Putamen (tissue), 1 donor: Measurements from ENCODE around the gene ERFL.
"Not testable (repeated sequence)": the region's sequence is repeated elsewhere in the genome, so short reads cannot be mapped to it uniquely, and the experiment has no call there.

Experiments
- DNase-seq: peaks from one replicate; pipeline ENCODE4 v3.0.0-alpha.2; 2016; ENCODE audit warnings: low spot score

ERFL gene

DNA sequence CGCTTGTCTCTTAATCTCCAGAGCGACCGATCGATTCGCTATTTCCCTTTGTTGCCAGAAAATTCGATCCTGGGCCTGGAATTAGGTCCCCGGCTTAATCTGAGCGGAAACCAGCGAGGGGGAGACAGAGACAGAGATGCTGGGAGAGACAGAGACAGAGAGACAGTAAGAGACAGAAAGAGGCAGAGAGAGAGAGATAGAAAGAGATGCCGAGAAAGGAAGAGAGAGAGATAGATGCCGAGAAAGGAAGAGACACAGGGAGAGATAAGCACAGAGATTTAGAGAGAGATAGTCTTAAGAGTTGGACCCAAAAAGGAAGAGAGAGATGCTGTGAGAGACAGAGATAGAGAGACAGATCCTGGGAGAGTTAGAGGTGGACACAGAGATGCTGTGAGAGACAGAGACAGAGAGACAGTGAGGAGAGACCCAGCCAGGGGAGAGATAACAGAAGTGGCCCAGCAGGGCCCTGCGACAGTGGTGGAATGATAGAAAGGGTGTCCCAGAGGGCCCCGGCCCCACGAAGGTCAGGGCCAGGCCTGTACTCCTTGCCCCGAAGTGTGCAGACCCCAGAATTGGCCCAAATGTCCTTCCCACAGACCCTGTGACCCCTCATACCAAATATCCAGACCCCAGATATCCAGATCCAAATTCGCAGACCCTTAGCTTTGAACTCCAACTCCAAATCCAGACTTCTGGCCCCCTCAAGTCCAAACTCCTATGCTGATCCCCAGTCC lies 1.3 kb downstream of the ERFL start:
- no peak for DNase-seq

DNA sequence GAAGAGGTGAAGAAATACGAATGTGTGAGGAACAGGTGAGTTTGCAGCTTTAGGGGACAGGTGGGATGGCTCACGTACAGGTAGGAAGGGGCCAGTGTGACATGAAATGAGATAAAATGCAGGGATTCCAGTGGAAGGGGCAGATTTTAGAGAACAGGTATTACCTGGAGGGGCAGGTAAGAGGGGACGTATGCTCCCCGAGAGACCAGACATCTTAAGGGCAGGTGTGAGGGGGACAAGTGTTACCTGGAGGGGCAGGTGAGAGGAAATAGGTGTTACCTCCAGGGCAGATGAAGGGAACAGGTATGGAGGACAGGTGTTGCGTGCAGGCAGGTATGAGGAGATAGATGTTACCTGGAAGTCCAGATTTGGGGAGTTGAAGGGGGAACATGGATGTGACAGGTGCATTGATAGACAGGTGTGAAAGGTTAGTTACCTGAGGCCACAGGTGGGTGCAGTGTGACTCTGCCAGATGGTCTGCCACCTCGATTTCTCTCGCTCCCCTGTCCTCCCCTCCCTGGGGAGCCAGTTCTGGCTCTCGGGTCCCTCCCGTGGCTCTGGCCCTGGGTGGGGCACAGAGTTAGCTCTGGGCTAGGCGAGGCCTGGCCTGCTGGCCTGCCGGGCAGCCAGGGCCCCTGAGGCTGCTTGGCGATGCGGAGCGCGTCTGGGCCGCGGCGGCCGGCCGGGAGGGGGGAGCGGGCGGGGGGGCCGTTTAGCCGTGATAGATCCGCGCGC lies 2.1 kb downstream of the ERFL start:
- DNase-seq: no peak

DNA sequence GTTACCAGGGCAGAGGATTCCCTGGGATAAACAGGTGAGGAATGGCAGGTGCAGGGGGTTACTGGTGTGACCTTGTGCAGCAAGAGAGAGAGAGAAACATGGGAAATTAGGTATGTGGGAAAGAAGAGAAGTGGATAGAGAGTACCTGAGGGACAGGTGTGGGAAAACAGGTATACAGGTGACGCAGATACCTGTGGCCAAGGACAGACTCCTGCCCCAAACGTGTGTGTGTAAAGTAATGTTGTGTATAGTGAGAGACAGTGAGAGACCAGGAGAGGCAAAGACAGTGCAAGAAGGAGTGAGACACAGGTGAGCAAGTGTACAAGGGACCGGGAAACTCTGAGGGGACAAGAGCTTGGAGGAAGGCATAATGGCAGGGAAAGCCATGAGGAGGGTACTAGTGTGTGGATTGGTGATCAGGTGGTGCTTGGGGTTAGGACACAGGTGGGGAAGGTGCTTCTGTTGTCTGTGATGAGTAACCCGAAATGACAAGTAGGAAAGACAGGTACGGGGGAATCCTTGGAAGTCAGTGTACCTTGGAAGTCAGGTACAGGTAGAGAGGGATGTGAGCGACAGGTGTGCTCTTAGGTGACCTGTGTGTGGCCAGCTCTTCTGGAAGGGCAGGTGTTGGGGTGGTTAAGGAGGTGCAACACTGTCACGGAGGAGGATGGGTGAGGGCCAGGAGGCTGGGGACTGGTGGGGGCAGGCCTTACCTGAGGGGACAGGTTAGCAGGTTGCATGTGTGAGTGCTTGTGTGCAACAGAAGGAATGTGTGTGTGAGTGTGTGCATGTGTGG lies 2.8 kb downstream of the ERFL start:
- no peak for DNase-seq

DNA sequence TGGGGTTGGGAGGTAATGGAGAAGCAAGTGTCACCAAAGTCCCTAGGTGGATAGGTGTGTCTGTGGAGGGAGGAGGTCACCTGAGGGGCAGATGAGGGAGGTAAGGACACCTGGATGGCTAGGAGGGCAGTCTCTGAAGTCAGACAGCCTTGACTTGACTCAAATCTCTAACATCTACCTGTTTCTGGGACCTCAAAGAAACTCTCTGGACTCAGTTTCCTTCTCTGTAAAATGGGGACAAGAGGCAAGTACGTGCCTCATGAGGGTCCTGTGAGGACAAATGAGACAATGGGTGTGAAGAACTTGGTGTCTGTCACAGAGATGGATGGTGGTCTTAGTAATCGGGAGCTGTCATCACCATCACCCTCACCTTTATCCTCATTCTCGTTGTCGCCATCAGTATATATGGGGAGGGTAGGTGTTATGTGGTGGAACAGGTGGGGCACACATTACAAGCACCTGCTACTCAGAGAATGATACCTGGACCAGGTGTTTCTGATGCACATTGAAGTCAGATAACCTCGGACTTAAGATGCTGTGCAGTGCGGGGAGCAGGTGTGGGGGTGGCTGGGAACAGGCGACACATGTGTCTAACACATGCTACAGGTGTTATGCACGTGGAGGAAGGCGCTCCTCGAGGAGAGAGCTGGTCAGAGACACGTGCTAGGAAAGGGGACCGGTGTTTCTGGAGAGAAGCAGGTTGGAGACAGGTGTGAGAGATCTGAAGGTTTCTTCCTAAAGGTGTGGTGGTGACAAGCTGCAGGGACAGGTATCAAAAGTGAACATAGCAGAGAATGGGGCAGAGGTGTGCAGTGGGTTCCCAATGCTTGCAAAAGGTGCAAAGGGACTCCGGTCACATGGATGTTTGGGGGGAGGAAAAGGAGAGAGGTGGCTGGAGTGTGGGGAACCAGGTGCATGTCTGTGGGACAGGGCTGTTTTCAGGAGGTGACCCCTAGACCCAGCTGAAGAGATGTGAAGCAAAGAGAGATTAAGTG lies 3.8 kb downstream of the ERFL start:
- no peak for DNase-seq

DNA sequence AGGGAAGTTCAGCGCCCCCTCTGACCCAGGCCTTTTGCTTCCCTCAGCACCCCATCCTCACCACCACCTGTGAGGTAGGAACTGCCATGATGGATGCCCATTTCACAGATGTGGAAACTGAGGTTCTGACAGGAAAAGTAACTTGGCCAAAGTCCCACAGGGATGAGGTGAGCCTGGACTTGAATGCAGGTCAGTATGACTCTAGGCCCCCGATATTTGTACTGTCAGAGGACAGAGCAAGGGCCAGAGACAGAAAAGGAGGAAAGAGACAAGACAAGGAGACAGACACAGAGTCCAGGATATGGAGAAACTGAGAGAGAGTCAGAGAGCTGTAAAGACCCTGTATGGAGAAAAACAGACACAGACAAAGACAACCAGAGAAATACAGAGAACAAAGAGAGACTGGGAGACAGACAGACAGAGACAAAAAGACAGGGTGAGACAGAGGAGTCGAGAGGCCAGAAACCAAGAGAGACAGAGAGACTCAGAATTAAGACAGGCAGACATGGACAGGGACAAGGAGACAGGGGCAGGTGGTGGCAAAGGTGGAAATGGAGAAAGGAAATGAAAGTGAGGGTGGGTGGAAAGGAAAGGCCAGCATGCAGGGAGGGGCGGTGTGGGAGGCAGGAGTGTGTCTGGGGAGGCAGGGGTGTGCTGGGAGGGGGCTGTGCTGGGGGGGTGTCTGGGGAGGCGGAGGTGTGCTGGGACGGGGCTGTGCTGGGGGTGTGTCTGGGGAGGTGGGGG lies 5.0 kb downstream of the ERFL start:
- DNase-seq: no peak

DNA sequence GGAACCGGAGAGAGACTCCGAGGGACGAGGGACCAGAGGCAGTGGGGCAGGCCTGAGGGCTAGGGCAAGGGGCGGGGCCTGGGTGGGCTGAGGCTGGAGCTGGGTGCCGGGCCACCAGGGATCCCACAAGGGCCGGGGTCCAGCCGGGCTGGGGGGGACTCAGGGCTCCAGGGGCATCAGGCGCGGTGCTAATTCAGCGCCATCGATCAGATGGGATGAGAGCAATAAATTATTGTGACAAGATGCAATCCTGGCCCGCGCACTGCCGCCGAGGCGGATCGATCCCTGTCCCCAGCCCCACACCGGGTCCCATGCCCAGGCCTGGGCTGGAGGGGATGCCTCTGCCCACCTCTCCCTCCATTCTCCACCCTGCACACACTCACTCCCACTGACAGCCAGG lies 5.7 kb downstream of the ERFL start:
- DNase-seq: no peak

DNA sequence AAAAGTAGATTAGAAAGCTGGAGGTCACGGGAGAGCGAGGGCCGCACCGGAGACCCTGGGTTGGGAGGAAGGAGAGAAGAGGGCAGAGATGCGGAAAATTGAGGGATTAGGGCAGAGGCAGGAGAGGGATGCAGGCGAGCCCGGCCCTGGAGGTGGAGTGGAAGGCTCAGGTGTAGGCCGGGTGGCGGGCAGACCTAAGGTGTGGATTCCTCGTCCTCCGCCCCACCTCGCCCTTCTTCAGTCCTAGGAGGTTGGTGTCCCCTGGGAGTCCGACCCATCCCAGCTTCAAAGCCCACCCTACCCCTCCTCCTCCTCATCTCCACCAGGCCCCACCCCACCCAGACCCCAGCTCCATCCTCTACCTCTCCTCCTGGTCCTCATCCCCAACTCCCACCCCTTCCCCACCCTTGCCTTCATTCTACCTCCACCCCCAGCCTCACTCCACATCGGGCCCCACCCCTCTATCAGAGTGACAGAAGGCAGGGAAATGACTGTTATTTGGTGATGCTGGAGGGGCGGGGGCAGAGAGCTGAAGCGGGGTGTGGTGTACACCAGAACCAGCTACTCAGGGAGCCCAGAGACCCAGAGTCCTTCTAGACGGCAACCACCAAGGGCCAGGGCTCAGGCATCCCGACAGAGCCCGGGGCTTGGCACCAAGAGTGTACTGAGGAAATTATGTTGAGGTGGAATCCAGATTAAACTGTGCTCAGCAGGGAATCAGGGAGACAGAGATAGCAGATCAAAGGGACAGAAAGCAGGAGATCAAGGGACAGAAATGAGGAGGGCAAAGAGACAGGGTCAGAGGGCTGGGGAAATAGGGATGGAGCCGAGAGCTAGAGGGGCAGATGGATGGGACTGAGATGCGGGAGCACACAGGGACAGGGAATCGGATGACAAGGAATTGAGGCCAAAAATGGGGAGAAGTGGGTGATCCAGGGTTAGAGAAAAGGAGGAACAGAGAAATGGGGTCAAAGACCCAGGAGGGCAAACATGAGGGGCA lies 6.4 kb downstream of the ERFL start:
- no peak for DNase-seq

DNA sequence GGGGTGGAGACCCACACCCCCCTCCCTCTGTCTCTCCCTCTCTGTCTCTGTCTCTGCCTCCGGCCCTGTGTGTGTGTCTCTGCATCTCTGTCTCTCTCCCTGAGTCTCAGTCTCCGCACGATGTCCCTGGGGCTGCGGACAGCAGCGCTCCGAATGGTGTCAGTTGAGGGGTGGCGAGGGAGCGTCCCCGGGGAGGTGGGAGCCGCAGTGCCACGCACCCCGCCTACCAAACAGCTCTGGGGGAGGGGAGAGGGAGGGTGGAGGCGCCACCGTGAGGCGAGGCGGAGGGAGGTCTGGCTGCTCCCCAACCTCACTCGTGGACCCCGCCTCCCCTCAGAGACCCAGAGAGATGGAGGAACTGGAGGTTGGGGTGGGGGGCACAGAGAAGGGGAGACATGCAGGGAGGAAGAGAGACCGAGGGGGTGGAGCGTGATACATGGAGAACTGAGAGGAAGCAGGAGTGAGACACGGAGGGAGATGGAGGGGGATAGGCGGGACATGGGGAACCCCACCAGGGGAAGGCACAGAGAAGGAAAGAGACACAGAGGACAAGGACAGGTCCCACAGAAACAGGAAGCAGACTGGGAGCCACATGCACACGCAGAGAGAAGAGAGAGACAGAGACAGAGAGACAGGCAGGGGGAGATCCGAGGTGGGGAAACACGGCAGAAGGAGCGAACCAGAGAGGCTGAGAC lies 7.2 kb downstream of the ERFL start:
- DNase-seq: no peak

DNA sequence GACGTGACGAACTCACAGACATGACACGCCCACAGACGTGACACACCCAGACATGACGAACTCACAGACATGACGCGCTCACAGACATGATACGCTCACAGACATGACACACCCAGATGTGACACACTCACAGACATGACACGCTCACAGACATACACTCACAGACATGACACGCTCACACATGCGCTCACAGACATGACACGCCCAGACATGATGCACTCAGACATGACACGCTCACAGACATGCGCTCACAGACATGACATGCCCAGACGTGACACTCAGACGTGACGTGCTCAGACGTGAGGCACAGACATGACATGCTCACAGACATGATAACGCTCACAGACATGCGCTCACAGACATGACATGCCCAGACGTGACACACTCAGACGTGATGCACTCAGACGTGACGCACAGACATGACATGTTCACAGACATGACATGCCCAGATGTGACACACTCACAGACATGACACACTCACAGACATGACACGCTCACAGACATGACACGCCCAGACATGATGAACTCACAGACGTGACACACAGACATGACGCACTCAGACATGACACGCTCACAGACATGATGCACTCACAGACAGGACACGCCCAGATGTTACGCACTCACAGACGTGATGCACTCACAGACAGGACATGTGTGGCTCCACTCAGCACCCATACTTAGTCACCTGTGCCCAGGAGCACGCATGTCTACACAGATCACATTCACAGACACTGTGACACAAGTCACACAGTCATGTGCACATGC lies 8.1 kb downstream of the ERFL start:
- no peak for DNase-seq

DNA sequence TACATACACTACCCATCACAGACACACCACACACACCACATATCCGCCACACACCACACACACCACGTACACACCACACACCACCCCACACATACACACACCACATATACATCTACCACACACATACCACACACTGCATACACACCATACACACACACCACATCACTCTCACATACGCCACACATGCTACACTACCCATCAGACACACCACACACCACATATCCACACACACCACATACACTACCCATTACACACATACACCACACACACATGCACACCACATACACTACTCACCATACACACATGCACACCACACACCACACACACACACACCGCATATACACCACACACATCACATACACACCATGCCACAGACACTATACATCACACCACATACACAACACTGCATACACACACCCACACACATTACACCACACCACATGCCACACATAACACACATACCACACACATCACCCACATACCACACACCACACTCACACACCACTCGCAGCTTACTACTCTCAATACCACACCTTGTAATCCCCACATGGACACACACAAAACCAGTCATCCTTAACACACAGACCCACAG lies 9.5 kb downstream of the ERFL start:
- DNase-seq: no peak

DNA sequence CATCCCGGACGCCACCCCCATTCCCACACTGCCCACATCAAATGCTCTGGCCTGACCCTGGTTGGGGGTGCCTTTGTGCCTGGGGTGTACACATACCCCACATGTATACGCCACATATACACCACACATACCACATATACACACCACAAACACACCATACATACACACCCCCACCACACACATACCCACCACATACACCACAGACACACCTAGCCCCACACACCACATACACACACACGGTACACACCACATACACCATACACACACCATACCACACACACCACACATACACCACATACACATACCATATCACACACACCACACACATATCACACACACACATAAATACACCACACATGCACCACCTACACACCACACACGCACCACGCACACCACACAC lies 10.2 kb downstream of the ERFL start:
- DNase-seq: no peak

DNA sequence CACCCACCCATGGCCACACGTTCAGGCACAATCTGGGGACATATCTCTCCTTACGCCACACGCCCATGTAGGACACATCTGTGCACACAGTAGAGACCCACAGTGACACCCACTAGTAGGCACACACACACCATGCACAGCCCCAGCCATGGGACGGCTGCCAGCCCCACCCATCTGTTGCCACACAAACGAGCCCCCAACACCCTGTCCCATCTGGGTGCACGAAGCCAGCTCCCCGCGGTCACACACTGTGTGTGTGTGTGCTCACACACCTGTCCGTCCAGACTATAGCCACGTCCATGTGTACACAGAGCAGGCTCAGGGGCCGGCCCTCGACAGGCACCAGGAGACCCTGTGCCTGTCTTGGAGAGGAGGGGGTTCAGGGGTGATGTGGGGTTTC lies 10.6 kb downstream of the ERFL start:
- no peak for DNase-seq

DNA sequence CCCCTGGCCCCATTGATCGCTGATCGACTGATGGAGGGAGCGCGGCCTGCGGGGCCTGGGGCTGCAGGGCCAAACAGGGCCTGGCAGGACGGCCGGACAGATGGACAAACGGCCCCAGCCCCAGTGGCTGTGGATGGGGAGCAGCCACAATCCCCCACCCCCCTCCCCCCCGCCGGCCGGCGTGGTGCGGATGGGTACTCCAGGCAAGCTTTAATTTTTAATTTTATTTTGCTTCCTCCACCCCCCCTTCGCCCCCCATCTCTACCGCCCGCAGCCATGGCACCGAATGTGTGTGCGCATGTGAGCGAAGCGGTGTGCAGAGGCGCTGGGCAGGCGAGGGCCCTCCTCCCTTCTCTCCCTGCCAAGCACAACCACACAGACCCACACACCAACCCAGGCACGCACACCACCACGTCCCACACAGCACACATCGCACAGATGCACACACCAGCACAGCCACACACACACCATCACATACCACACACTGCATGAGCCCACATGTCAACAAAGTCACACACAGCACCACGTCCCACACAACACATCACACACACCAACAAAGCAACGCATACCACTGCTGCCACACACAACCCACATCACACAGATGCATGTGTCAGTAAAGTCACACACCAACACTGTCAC lies 12.4 kb downstream of the ERFL start:
- DNase-seq: no peak

DNA sequence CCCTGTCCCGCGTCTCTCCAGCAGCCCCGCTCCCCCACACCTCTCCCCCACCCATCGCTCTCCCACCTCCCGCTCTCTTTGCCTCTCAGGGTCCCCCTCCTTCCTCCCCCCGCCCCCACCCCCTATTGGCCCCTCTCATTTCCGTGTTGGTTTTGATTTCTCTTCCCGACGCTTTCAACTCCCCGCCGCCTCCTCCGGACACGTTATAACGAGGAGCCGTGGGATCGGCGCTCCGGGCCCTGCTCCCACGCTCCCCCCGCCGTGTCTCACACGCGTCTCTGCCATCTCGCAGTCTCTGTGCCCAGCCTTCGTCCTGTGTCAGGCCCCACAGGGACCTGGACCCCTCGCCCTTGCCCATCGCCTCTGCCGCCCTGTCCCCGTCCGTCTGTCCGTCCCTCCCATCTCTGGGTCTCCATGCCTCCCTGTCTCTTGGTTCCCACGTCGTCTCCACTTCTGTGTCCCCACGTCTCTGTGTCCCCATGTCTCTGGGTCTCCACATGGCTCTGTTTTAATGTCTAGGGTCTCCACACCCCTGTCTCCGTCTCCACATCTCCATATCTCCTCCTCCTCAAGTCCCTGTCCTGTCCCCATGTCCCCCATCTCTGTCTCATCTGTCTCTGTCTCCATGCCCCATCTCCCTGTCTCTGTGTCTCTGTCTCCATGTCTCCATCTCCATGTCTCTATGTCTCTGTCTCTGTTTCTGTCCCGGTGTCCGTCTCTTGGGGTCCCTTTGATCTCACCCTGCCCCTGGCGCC lies 13.1 kb downstream of the ERFL start:
- no peak for DNase-seq

DNA sequence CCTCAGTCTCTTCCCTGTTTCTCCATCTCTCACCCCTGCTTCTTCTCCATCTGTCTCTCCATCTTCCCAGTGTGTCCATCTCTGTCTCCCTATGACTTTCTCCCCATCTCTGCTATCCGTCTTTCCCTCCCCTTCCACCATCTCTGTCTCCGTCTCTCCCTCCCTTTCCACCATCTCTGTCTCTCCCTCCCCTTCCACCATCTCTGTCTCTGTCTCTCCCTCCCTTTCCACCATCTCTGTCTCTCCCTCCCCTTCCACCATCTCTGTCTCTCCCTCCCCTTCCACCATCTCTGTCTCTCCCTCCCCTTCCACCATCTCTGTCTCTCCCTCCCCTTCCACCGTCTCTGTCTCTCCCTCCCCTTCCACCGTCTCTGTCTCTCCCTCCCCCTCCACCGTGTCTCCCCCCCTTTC lies 13.8 kb downstream of the ERFL start:
- DNase-seq: not testable (repeated sequence)

DNA sequence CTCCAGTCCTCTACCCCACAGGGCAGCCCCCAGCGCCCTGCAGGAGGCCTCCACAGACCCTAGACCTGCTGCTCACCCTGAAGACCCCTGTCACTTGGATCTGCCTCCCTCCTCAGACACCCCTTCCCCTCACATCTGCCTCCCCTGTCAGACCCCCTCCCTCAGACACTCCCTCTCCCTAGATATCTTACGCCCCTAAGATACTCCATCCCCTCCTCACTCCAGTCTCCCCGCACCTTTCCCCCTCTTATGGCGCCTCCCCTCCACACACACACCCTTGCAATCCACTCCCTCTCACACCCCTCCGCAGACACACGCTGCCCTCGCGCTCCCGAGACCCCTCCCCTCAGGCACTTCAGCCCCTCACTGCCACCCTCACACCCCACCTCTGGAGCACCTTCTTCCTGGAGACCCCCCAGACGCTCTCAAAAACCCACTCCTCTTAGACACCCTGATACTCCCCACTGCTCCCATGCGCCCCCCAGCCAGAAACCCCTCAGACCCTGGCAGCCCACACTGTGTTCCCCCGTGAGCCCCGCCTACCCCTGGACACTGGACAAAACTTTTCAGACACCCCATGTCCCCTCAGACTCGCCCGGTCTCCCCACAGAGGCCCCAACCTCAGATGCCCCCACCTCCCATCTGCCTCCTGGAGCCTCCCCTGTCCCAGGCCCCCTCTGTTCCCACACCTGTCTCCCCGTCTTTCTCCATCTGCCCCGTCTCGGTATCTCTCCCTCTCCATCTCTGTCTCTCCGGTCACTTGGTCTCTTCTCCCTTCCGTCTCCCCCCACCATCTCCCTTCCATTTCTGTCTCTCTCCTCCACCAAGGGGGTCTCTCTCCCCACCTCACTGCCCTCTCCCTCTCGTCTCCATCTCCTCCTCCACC lies 14.5 kb downstream of the ERFL start:
- no peak for DNase-seq
